HEK293 (cell line): Measurements from ENCODE around the gene NCAPG2.

Experiments
- CTCF ChIA-PET: fragments of 350-600 bp; formaldehyde crosslinking; extraction: SDS; loops from one replicate; lab custom pipeline; 2021; ENCODE audit warnings: antibody characterized with exemption; lab: Yijun Ruan, JAX
- POLR2A ChIA-PET: fragments of 300-600 bp; formaldehyde crosslinking; extraction: SDS; loops from one replicate; lab custom pipeline; 2020; ENCODE audit warnings: antibody characterized with exemption, inconsistent platforms; lab: Yijun Ruan, JAX
- H3K27ac ChIP-seq: fragments of 200-500 bp; sonication (Bioruptor generic); 2 replicates; pipeline ENCODE4 v1.5.1; 2014; ENCODE audit warnings: low read depth, low read length, control low read depth, inconsistent platforms; ENCODE audit errors: extremely low read depth
- H3K36me3 ChIP-seq, 2 experiments: fragments of 200-500 bp in 1 of 2; sonication (Bioruptor generic) in 1 of 2; 1 replicate in 1 of 2; 2 replicates in 1 of 2; pipeline ENCODE4 v1.5.1; 2014 to 2017; ENCODE audit warnings: inconsistent platforms in 2 of 2, low read length in 2 of 2; ENCODE audit not compliant: control insufficient read depth in 2 of 2, insufficient read depth in 1 of 2
- H3K4me1 ChIP-seq: fragments of 200-500 bp; sonication (Bioruptor generic); 2 replicates; pipeline ENCODE4 v1.5.1; 2014; ENCODE audit warnings: mild to moderate bottlenecking, low read length, inconsistent platforms; ENCODE audit not compliant: control insufficient read depth, insufficient read depth
- H3K4me3 ChIP-seq: 2 replicates; pipeline ENCODE4 v1.5.1; 2011; ENCODE audit warnings: low read depth, mild to moderate bottlenecking, control low read depth, low read length, moderate library complexity
- H3K9me3 ChIP-seq: fragments of 200-500 bp; sonication (Bioruptor generic); 2 replicates; pipeline ENCODE4 v1.5.1; 2014; ENCODE audit warnings: low read depth, low read length, inconsistent platforms; ENCODE audit not compliant: control insufficient read depth, insufficient read depth
- ATF2 ChIP-seq: fragments of 450-650 bp; formaldehyde crosslinking; IDR thresholded peaks from 2 replicates; pipeline ENCODE4 v1.5.1; 2016; ENCODE audit warnings: missing biosample characterization, missing genetic modification characterization, low read depth
- KLF7 ChIP-seq: fragments of 450-650 bp; formaldehyde crosslinking; IDR thresholded peaks from 2 replicates; pipeline ENCODE4 v1.5.1; 2016; ENCODE audit warnings: missing biosample characterization, missing genetic modification characterization, borderline replicate concordance
- PBX3 ChIP-seq: sonication (generic); formaldehyde crosslinking; IDR thresholded peaks from 2 replicates; pipeline ENCODE4 v1.8.1; 2022; ENCODE audit warnings: mild to moderate bottlenecking, moderate library complexity, missing genetic modification reagents
- SCRT1 ChIP-seq: fragments of 450-650 bp; formaldehyde crosslinking; IDR thresholded peaks from 2 replicates; pipeline ENCODE4 v1.5.1; 2016; ENCODE audit warnings: missing biosample characterization, missing genetic modification characterization, borderline replicate concordance
- TCF7L2 ChIP-seq: IDR thresholded peaks from 2 replicates; pipeline ENCODE4 v1.6.1; 2011; ENCODE audit warnings: low read depth, mild to moderate bottlenecking, inconsistent platforms, low read length, moderate library complexity, borderline replicate concordance
- WT1 ChIP-seq: fragments of 450-650 bp; formaldehyde crosslinking; IDR thresholded peaks from 2 replicates; pipeline ENCODE4 v1.5.1; 2016; ENCODE audit warnings: missing biosample characterization, missing genetic modification characterization
- ZBTB20 ChIP-seq: fragments of 450-650 bp; formaldehyde crosslinking; IDR thresholded peaks from 2 replicates; pipeline ENCODE4 v1.5.1; 2016; ENCODE audit warnings: missing biosample characterization, missing genetic modification characterization
- ZFP3 ChIP-seq: fragments of 450-650 bp; formaldehyde crosslinking; IDR thresholded peaks from 2 replicates; pipeline ENCODE4 v1.5.1; 2016; ENCODE audit warnings: low read depth, missing biosample characterization, missing genetic modification characterization
- ZNF132 ChIP-seq: fragments of 450-650 bp; formaldehyde crosslinking; IDR thresholded peaks from 2 replicates; pipeline ENCODE4 v1.5.1; 2017; ENCODE audit warnings: missing biosample characterization, missing genetic modification characterization, borderline replicate concordance
- ZNF138 ChIP-seq: fragments of 450-650 bp; formaldehyde crosslinking; IDR thresholded peaks from 2 replicates; pipeline ENCODE4 v1.5.1; 2016; ENCODE audit warnings: missing biosample characterization, missing genetic modification characterization, borderline replicate concordance
- ZNF211 ChIP-seq: fragments of 450-650 bp; formaldehyde crosslinking; IDR thresholded peaks from 2 replicates; pipeline ENCODE4 v1.5.1; 2016; ENCODE audit warnings: low read depth, missing biosample characterization, missing genetic modification characterization
- ZNF311 ChIP-seq: fragments of 450-650 bp; formaldehyde crosslinking; IDR thresholded peaks from 2 replicates; pipeline ENCODE4 v1.5.1; 2017; ENCODE audit warnings: missing biosample characterization, missing genetic modification characterization, borderline replicate concordance
- ZNF362 ChIP-seq: fragments of 450-650 bp; formaldehyde crosslinking; IDR thresholded peaks from 2 replicates; pipeline ENCODE4 v1.5.1; 2016; ENCODE audit warnings: missing biosample characterization, missing genetic modification characterization
- ZNF449 ChIP-seq: fragments of 450-650 bp; formaldehyde crosslinking; IDR thresholded peaks from 2 replicates; pipeline ENCODE4 v1.5.1; 2017; ENCODE audit warnings: missing biosample characterization, mild to moderate bottlenecking, missing genetic modification characterization, moderate library complexity
- ZNF48 ChIP-seq: fragments of 450-650 bp; formaldehyde crosslinking; IDR thresholded peaks from 2 replicates; pipeline ENCODE4 v1.5.1; 2016; ENCODE audit warnings: missing biosample characterization, missing genetic modification characterization
- ZNF501 ChIP-seq: fragments of 450-650 bp; formaldehyde crosslinking; IDR thresholded peaks from 2 replicates; pipeline ENCODE4 v1.5.1; 2016; ENCODE audit warnings: missing biosample characterization, missing genetic modification characterization
- ZNF521 ChIP-seq: fragments of 450-650 bp; formaldehyde crosslinking; IDR thresholded peaks from 2 replicates; pipeline ENCODE4 v1.5.1; 2017; ENCODE audit warnings: missing biosample characterization, mild to moderate bottlenecking, missing genetic modification characterization
- ZNF610 ChIP-seq: fragments of 450-650 bp; formaldehyde crosslinking; IDR thresholded peaks from 2 replicates; pipeline ENCODE4 v1.5.1; 2016; ENCODE audit warnings: missing biosample characterization, missing genetic modification characterization, borderline replicate concordance
- ZNF707 ChIP-seq: fragments of 450-650 bp; formaldehyde crosslinking; IDR thresholded peaks from 2 replicates; pipeline ENCODE4 v1.5.1; 2016; ENCODE audit warnings: missing biosample characterization, missing genetic modification characterization
- TF ChIP-seq, protein P1 (sequence below): fragments of 450-650 bp; formaldehyde crosslinking; optimal IDR thresholded peaks from 2 replicates; pipeline ENCODE3; 2016; ENCODE audit warnings: missing biosample characterization, mild to moderate bottlenecking, missing genetic modification characterization
- TF ChIP-seq, protein P2 (sequence below): fragments of 450-650 bp; formaldehyde crosslinking; IDR thresholded peaks from 2 replicates; pipeline ENCODE4 v1.5.1; 2016; ENCODE audit warnings: missing biosample characterization, missing genetic modification characterization
- TF ChIP-seq, protein P3 (sequence below): fragments of 450-650 bp; formaldehyde crosslinking; IDR thresholded peaks from 2 replicates; pipeline ENCODE4 v1.5.1; 2017; ENCODE audit warnings: missing biosample characterization, missing genetic modification characterization

Gene NCAPG2

GRCh38 chr7:158638001-158638400 is 66.6 kb downstream of the NCAPG2 start:
- POLR2A ChIA-PET = no interaction called here
- Histone ChIP-seq H3K4me1 (no peaks in the 10 kb centered on the region), H3K27ac (no peak overlapping the region), H3K36me3 (peaks cover 12 to 62% of the 10 kb centered on the region in 2 experiments; a peak in 2 of 3 replicates), H3K9me3 (no peaks in the 10 kb centered on the region), H3K4me3 (no peak overlapping the region)
- CTCF ChIA-PET = no interaction called here
- no peak for TF ChIP-seq WT1 (tag by site-specific recombination)
- TF ChIP-seq ZNF211 (tag by site-specific recombination) = no peak
- TF ChIP-seq, protein P1, sequence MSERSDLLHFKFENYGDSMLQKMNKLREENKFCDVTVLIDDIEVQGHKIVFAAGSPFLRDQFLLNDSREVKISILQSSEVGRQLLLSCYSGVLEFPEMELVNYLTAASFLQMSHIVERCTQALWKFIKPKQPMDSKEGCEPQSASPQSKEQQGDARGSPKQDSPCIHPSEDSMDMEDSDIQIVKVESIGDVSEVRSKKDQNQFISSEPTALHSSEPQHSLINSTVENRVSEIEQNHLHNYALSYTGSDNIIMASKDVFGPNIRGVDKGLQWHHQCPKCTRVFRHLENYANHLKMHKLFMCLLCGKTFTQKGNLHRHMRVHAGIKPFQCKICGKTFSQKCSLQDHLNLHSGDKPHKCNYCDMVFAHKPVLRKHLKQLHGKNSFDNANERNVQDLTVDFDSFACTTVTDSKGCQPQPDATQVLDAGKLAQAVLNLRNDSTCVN (tag by site-specific recombination) = no peak
- no peak for TF ChIP-seq ZNF501 (tag by site-specific recombination)
- no peak for TF ChIP-seq ZNF610 (tag by site-specific recombination)
- no peak for TF ChIP-seq KLF7 (tag by site-specific recombination)
- TF ChIP-seq ZBTB20 (tag by site-specific recombination) = no peak
- no peak for TF ChIP-seq TCF7L2
- no peak for TF ChIP-seq ZNF132 (tag by site-specific recombination)
- no peak for TF ChIP-seq ZNF707 (tag by site-specific recombination)
- TF ChIP-seq PBX3 (CRISPR knock-in tag) = no peak
- TF ChIP-seq ATF2 (tag by site-specific recombination) = no peak
- TF ChIP-seq ZNF362 = no peak
- TF ChIP-seq ZNF48 (tag by site-specific recombination) = no peak
- TF ChIP-seq, protein P2, sequence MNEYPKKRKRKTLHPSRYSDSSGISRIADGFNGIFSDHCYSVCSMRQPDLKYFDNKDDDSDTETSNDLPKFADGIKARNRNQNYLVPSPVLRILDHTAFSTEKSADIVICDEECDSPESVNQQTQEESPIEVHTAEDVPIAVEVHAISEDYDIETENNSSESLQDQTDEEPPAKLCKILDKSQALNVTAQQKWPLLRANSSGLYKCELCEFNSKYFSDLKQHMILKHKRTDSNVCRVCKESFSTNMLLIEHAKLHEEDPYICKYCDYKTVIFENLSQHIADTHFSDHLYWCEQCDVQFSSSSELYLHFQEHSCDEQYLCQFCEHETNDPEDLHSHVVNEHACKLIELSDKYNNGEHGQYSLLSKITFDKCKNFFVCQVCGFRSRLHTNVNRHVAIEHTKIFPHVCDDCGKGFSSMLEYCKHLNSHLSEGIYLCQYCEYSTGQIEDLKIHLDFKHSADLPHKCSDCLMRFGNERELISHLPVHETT (tag by site-specific recombination) = no peak
- TF ChIP-seq ZNF521 (tag by site-specific recombination) = no peak

- POLR2A ChIA-PET = no interaction called here
- Histone ChIP-seq H3K4me3 (no peak overlapping the region), H3K9me3 (no peaks in the 10 kb centered on the region), H3K36me3 (peaks cover 5 to 69% of the 10 kb centered on the region in 2 experiments; a peak in 2 of 3 replicates), H3K27ac (no peak overlapping the region), H3K4me1 (no peaks in the 10 kb centered on the region)
- CTCF ChIA-PET = no interaction called here
- TF ChIP-seq ZNF311 (tag by site-specific recombination) = no peak
- no peak for TF ChIP-seq ZNF449
- no peak for TF ChIP-seq SCRT1 (tag by site-specific recombination)
- TF ChIP-seq ZNF362 = no peak
- no peak for TF ChIP-seq ZNF707 (tag by site-specific recombination)
- TF ChIP-seq ZFP3 (tag by site-specific recombination) = no peak
- TF ChIP-seq, protein P3, sequence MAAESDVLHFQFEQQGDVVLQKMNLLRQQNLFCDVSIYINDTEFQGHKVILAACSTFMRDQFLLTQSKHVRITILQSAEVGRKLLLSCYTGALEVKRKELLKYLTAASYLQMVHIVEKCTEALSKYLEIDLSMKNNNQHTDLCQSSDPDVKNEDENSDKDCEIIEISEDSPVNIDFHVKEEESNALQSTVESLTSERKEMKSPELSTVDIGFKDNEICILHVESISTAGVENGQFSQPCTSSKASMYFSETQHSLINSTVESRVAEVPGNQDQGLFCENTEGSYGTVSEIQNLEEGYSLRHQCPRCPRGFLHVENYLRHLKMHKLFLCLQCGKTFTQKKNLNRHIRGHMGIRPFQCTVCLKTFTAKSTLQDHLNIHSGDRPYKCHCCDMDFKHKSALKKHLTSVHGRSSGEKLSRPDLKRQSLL (tag by site-specific recombination) = no peak
- no peak for TF ChIP-seq ZNF138 (tag by site-specific recombination)
Observed at GRCh38 chr7:158633055-158633956, 71.3 kb downstream of the NCAPG2 start.
